PFSK-1 (cell line): ENCODE data around the gene TMEM11.

Experiments used
- FOXP2 ChIP-seq: optimal IDR thresholded peaks from 2 replicates; pipeline ENCODE3; 2011; ENCODE audit warnings: borderline replicate concordance, control low read depth, inconsistent platforms; ENCODE audit not compliant: insufficient read depth; ENCODE audit errors: extremely low read length, extremely low read depth
- POLR2AphosphoS5 ChIP-seq: IDR thresholded peaks from 2 replicates; pipeline ENCODE4 v1.6.1; 2012; ENCODE audit warnings: low read depth, mild to moderate bottlenecking, control low read depth, low read length, moderate library complexity
- REST ChIP-seq, 2 experiments: IDR thresholded peaks; 2 replicates each; pipeline versions ENCODE4 v1.6.1 to v1.8.0; 2011 to 2012; ENCODE audit warnings: low read depth in 2 of 2, low read length in 2 of 2, control low read depth in 1 of 2, inconsistent platforms in 1 of 2, mild to moderate bottlenecking in 1 of 2, moderate library complexity in 1 of 2; ENCODE audit not compliant: insufficient read depth in 1 of 2
- SIN3A ChIP-seq: IDR thresholded peaks from 2 replicates; pipeline ENCODE4 v1.6.1; 2012; ENCODE audit warnings: mild to moderate bottlenecking, low read length, moderate library complexity, borderline replicate concordance; ENCODE audit not compliant: insufficient read depth
- TAF1 ChIP-seq: IDR thresholded peaks from 2 replicates; pipeline ENCODE4 v1.6.1; 2012; ENCODE audit warnings: low read length, control low read depth, borderline replicate concordance; ENCODE audit not compliant: insufficient read depth

TMEM11 gene

GRCh38 chr17:21193031-21193430 lies 20.9 kb downstream of the TMEM11 start:
- no peak for TF ChIP-seq REST (IDR thresholded peaks at IDR 0.05; ENCODE audit: insufficient read depth in 1 of 2, low read depth in 2 of 2, low read length in 2 of 2)
- no peak for TF ChIP-seq FOXP2
- TF ChIP-seq POLR2AphosphoS5, result no peak
- no peak for TF ChIP-seq SIN3A
- TF ChIP-seq TAF1, result no peak

GRCh38 chr17:21191698-21192097 lies 22.3 kb downstream of the TMEM11 start:
- no peak for TF ChIP-seq FOXP2
- TF ChIP-seq TAF1, result no peak
- no peak for TF ChIP-seq SIN3A
- TF ChIP-seq POLR2AphosphoS5, result no peak
- no peak for TF ChIP-seq REST (IDR thresholded peaks at IDR 0.05; ENCODE audit: insufficient read depth in 1 of 2, low read depth in 2 of 2, low read length in 2 of 2)

GRCh38 chr17:21190078-21190477 lies 23.9 kb downstream of the TMEM11 start:
- TF ChIP-seq FOXP2, result no peak
- no peak for TF ChIP-seq SIN3A
- TF ChIP-seq TAF1, result no peak
- no peak for TF ChIP-seq REST (IDR thresholded peaks at IDR 0.05; ENCODE audit: insufficient read depth in 1 of 2, low read depth in 2 of 2, low read length in 2 of 2)
- TF ChIP-seq POLR2AphosphoS5, result no peak

GRCh38 chr17:21189361-21189760 lies 24.6 kb downstream of the TMEM11 start:
- TF ChIP-seq POLR2AphosphoS5, result no peak
- no peak for TF ChIP-seq TAF1
- no peak for TF ChIP-seq SIN3A
- TF ChIP-seq REST (IDR thresholded peaks at IDR 0.05; ENCODE audit: insufficient read depth in 1 of 2, low read depth in 2 of 2, low read length in 2 of 2), result no peak

- no peak for TF ChIP-seq SIN3A
- no peak for TF ChIP-seq TAF1
- TF ChIP-seq REST (IDR thresholded peaks at IDR 0.05; ENCODE audit: insufficient read depth in 1 of 2, low read depth in 2 of 2, low read length in 2 of 2), result peak in 1 of 2 experiments; percentile 55; a peak in 1 of 4 replicates
- no peak for TF ChIP-seq FOXP2
- no peak for TF ChIP-seq POLR2AphosphoS5
Measured at GRCh38 chr17:21186399-21187187, 27.4 kb downstream of the TMEM11 start.
